Esophagus squamous epithelium (tissue), 5 donors: Measurements from ENCODE around the gene TOM1. TPM values are rescaled to one million over a fixed set of nuclear protein-coding genes. Genes with fewer than 3 reads are reported as not detected.

Experiments used
- DNase-seq: peaks from one replicate; lab custom pipeline; 2025; lab: John Stamatoyannopoulos, UW
- H3K27ac ChIP-seq, 4 donors: fragments of 200-600 bp; sonication (generic); one replicate each; pipeline ENCODE4 v1.5.1; 2016 to 2019; ENCODE audit warnings: mild to moderate bottlenecking in 1 of 4
- H3K27me3 ChIP-seq, 4 donors: fragments of 200-600 bp; sonication (generic); 1 replicate in 3 of 4; 2 replicates in 1 of 4; pipeline versions ENCODE4 v1.5.1 to v1.6.0; 2017 to 2021; ENCODE audit warnings: antibody characterized with exemption in 1 of 4
- H3K36me3 ChIP-seq, 3 donors: fragments of 200-600 bp; sonication (generic); one replicate each; pipeline ENCODE4 v1.5.1; 2016 to 2019
- H3K4me1 ChIP-seq, 3 donors: fragments of 200-600 bp; sonication (generic); one replicate each; pipeline ENCODE4 v1.5.1; 2017 to 2019
- H3K4me3 ChIP-seq, 4 donors: fragments of 200-600 bp; sonication (generic); 1 replicate in 3 of 4; 2 replicates in 1 of 4; pipeline ENCODE4 v1.5.1; 2016 to 2019; ENCODE audit warnings: mild to moderate bottlenecking in 2 of 4, moderate library complexity in 1 of 4
- H3K9me3 ChIP-seq, 3 donors: fragments of 200-600 bp; sonication (generic); one replicate each; pipeline ENCODE4 v1.5.1; 2016 to 2019
- CTCF ChIP-seq, 6 experiments: fragments of 450-650 bp in 4 of 6; fragments of 200-600 bp in 2 of 6; sonication (generic) in 2 of 6; IDR thresholded peaks; one replicate each; pipeline ENCODE4 v1.5.1; 2016 to 2019; ENCODE audit warnings: antibody characterized with exemption in 6 of 6, mild to moderate bottlenecking in 4 of 6, moderate library complexity in 4 of 6
- POLR2A ChIP-seq, 4 donors: fragments of 450-650 bp; IDR thresholded peaks; one replicate each; pipeline ENCODE4 v1.6.1; 2017; ENCODE audit warnings: antibody characterized with exemption in 4 of 4, mild to moderate bottlenecking in 4 of 4, moderate library complexity in 3 of 4
- WGBS, 2 donors: methylation state at CpG; one replicate each; pipeline ENCODE4 v1.1.5; 2018; 5-methylcytosine and 5-hydroxymethylcytosine counted together
- intact Hi-C: fragments of 100-400 bp; cut with DNase I; formaldehyde crosslinking; loops from one replicate; pipeline ENCODE4 v1.15.0; 2022
- total RNA-seq, 4 donors: library from RNA; depleted of rRNA; stranded (reverse); fragments of >200 nt; gene quantifications; one replicate each; pipeline ENCODE4 v1.1.0, GENCODE V29; 2016
- donor health status: DM: yes; HTN: yes; CAD: no.

TOM1 gene
- total RNA-seq, 4 donors from 2014 or later, result 72.1 to 145 (median 106) TPM

GRCh38 chr22:35306350-35306967 lies 6.8 kb downstream of the TOM1 start:
- Histone ChIP-seq H3K9me3 (no peaks in the 10 kb centered on the region), H3K4me3 (no peak overlapping the region), H3K27me3 (no peaks in the 10 kb centered on the region), H3K36me3 (peaks cover 0 to 17% (median 0%) of the 10 kb centered on the region in 3 donors), H3K4me1 (peaks cover 7 to 82% (median 28%) of the 10 kb centered on the region in 3 donors), H3K27ac (peak overlapping the region in 3 of 4 donors; percentile 21 to 91 (median 88))
- no peak for TF ChIP-seq POLR2A (IDR thresholded peaks at IDR 0.05)
- TF ChIP-seq CTCF (IDR thresholded peaks at IDR 0.05), result no peak
- no peak for DNase-seq
- intact Hi-C loops, result no loop called here
- WGBS, 2 donors, result 44 to 51% methylated on average over 3 to 4 of the region's 4 CpGs

- TF ChIP-seq CTCF (IDR thresholded peaks at IDR 0.05) (no peak), POLR2A (IDR thresholded peaks at IDR 0.05) (no peak)
- Histone ChIP-seq H3K4me1 (peaks cover 16 to 82% (median 32%) of the 10 kb centered on the region in 3 donors), H3K9me3 (no peaks in the 10 kb centered on the region), H3K4me3 (no peak overlapping the region), H3K27ac (peak overlapping the region in 3 of 4 donors; percentile 55 to 91 (median 88)), H3K27me3 (no peaks in the 10 kb centered on the region), H3K36me3 (peaks cover 0 to 17% (median 0%) of the 10 kb centered on the region in 3 donors)
- intact Hi-C loops, result no loop called here
- WGBS, 2 donors, result 71 to 91% methylated on average over 5 to 9 of the region's 9 CpGs
- DNase-seq, result no peak
Measured at GRCh38 chr22:35307372-35307771, 7.7 kb downstream of the TOM1 start.

- Histone ChIP-seq H3K4me3 (no peak overlapping the region), H3K27ac (peak overlapping the region in 3 of 4 donors; percentile 55 to 91 (median 88)), H3K9me3 (no peaks in the 10 kb centered on the region), H3K36me3 (peaks cover 0 to 17% (median 0%) of the 10 kb centered on the region in 3 donors), H3K27me3 (no peaks in the 10 kb centered on the region), H3K4me1 (peaks cover 21 to 82% (median 36%) of the 10 kb centered on the region in 3 donors)
- DNase-seq, result no peak
- intact Hi-C loops, result no loop called here
- WGBS, 2 donors, result 91 to 93% methylated on average over 7 of the region's 7 CpGs
- TF ChIP-seq CTCF (IDR thresholded peaks at IDR 0.05), result no peak
- no peak for TF ChIP-seq POLR2A (IDR thresholded peaks at IDR 0.05)
Measured at GRCh38 chr22:35307892-35308291, 8.2 kb downstream of the TOM1 start.

- Histone ChIP-seq H3K36me3 (peaks cover 0 to 13% (median 0%) of the 10 kb centered on the region in 3 donors), H3K4me3 (no peak overlapping the region), H3K27me3 (no peaks in the 10 kb centered on the region), H3K4me1 (peaks cover 25 to 85% (median 42%) of the 10 kb centered on the region in 3 donors), H3K27ac (peak overlapping the region; percentile 5 to 91 (median 72)), H3K9me3 (no peaks in the 10 kb centered on the region)
- intact Hi-C loops, result no loop called here
- no peak for DNase-seq
- TF ChIP-seq CTCF (IDR thresholded peaks at IDR 0.05) (no peak), POLR2A (IDR thresholded peaks at IDR 0.05) (no peak)
- WGBS, 2 donors, result 62 to 77% methylated on average over 5 to 6 of the region's 6 CpGs
Measured at GRCh38 chr22:35308480-35309021, 8.9 kb downstream of the TOM1 start.
